Activated CD4-positive, CD25-positive, alpha-beta regulatory T cell (primary cell): Measurements from ENCODE around the gene CREG1.
"Not testable (repeated sequence)": the region's sequence is repeated elsewhere in the genome, so short reads cannot be mapped to it uniquely, and the experiment has no call there.

Source experiments
- DNase-seq, 4 experiments: peaks; one replicate each; lab custom pipeline; 2025; lab: John Stamatoyannopoulos, UW

Gene CREG1

GRCh38 chr1:167553136-167554027 lies at the start of gene CREG1:
Gene CREG1 (minus strand): TSS chr1:167553762.
- peak; percentile 65 to 82 (median 78) for DNase-seq

GRCh38 chr1:167602840-167603239 lies 49.3 kb upstream of the CREG1 start:
- no peak for DNase-seq

DNA sequence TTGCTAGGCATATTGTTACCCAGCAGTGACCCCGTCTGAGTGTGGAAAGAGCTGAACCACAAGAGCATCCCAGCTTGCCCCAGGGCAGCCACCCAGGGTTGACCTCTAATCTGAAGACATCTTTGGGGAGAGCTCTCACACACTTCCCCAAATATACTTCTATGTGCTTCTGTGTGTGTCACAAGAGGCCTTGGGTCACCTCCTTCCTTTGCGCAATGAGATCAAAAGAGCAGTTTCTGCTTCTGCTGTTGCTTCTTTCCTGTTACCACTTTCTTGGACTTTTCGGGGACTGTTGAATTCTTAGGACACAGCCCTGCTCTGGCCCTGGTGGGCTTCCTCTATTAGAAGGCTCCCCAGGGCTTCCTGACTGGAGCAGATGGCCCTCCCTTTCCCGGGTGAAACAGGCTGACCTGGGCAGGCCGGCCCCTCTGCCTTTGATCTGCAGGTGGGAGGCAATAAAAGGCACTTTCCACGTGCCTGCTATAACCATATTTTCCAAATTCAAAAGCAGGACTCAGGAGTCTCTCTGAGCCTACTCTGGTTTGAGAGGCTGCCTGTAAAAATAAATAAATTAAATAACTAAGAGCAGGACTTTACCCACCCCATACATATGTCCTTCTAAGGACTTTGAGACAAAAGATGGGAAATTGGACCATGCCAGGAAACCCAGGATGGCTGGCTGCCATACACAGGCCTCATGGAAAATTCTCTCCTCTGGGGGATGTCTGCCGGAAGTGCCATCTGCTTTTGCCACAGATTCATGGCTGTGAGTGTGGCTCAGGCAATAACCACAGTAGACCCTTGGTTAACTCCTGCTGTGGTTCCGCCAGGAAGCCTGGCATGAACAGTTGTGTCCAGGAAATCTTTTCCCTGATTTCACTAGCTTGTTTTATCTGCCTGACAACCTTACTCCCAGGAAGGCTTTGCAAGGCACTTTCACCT lies 48.2 kb upstream of the CREG1 start:
- no peak for DNase-seq

GRCh38 chr1:167599957-167600581 lies 46.5 kb upstream of the CREG1 start:
- no peak for DNase-seq

DNA sequence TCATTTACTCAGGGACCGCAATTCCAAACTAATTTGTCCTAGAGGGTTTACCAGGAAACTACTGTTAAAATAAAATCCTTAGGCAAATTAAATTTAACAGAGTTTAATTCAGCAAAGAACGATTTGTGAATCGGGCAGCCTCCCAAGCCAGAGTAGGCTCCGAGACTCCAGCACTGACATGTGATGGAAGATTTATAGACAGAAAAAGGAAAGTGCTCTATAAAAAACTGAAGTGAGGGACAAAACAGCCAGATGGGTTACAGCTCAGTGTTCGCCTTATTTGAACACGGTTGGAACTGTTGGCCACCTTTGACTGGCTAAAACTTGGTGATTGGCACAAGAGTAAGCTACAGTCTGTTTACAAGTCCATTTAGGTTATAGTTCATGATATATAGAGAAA lies 41.3 kb upstream of the CREG1 start:
- DNase-seq: no peak

- no peak for DNase-seq
These were observed 40.3 kb upstream of the CREG1 start for GRCh38 chr1:167593860-167594259.

DNA sequence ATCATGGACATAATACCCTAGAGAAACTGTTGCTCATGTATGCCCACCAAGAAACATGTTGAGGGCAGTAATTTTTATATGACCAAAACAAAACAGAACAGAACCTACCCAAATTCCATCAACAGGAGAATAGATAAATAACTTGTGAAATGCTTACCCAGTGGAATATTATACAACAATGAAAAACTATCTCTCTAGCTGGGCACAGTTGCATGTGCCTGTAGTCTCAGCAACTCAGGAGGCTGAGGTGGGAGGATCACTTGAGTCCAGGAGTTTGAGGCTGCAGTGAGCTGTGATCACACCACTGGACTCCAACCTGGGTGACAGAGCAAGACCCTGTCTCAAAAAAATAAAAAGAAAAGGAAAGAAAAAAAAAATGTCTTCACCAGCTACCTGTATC lies 38.9 kb upstream of the CREG1 start:
- no peak for DNase-seq

- DNase-seq: no peak
These were observed 34.8 kb upstream of the CREG1 start for GRCh38 chr1:167588361-167588760.

DNA sequence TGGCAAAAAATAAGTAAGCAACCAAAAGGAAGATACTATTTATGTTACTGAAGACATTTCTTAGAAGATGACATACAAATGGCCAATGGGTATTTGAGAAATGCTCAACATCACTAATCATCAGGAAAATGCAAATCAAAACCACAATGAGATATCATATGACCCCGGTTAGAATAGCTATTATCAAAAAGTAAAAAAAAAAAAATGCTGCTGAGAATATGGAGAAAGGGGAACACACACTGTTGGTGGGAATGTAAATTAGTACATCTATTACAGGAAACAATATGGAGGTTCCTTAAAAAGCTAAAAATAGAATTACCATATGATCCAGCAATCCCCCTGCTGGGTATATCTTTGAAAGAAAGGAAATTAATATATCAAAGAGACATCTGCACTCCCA lies 34.3 kb upstream of the CREG1 start:
- DNase-seq: no peak

DNA sequence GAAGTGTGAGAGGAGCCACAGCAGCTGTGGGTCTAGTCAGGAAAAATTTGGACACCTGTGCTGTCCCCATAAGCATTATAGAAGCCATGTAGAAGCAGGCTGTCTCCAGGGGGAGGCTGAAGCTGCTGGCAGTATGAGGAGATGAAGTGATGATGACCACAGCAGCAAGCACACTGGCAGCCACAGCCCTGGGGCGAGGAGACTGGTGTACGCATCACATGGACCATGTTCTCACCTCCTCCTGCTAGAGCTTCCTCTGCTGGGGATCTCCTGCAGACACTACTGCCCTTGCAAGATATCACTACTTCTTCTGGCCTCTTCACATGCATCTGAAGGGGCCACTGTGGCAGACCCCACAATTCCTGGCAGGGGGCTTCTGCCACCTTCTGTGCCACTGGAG lies 33.8 kb upstream of the CREG1 start:
- no peak for DNase-seq

DNA sequence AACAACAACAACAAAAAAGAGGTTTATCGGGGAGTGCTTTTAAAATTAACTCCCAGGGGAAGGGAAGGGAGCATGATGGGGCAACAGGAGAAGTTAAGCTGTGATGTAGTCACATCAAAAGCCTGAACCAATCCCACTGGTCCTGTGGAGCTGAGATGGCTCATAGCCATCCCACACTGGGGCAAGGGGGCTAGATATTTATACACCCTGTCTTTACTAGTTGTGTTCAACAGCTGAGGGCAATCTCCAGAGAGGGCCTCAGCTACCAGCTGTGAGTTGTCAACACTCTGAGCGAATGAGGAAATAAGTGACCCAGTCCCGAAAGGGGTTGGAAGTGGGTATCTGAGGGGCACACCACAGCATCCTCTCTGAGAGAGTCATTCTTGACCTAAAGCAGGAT lies 31.0 kb upstream of the CREG1 start:
- DNase-seq: no peak

- DNase-seq: no peak
These were observed 29.2 kb upstream of the CREG1 start for GRCh38 chr1:167582722-167583121.

GRCh38 chr1:167582064-167582463 lies 28.5 kb upstream of the CREG1 start:
- no peak for DNase-seq

- DNase-seq: no peak
These were observed 26.4 kb upstream of the CREG1 start for GRCh38 chr1:167579986-167580385.

DNA sequence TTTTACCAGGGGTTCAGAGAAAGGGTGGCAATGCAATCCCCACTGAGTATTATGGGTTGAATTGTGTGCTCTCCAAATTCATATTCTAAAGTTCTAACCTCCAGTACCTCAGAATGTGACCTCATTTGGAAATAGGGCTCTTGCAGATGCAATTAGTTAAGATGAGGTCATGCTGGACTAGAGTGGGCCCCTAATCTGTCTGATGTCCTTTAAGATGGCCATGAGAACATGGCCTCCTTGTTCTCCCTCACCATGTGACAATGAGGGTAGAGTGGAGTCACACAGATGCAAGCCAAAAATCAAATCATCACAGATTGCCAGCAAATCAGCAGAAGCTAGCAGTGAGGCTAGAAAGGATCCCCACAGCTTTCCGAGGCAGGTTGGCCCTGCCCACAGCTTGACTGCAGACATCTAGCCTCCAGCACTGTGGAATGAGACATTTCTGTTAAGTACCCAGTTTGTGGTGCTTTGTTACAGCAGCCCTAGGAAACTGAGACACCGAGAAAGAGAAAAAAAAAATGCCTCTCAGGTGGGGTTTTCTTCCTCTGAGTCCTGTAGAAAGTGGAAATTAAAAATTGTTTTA lies 25.5 kb upstream of the CREG1 start:
- DNase-seq: no peak

GRCh38 chr1:167575649-167576048 lies 22.1 kb upstream of the CREG1 start:
- DNase-seq: no peak

DNA sequence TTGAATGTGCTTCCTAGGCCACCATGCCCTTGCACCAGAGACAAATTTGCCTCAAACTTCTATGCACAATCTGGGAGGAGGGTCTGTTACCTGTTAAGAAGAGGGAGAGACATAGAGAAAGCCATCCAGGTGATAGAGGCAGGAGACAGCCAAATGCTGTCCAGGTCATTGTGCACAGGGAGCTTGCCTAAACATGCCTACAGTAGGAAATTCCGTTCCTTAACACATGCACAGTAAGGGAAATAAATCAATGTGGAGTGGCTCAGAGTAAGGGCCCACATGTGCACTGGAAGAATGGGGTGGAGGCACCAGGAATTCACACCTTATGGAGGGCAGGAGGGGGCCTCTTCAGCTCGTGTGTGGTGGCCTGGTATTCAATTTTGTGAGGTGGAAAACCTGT lies 19.5 kb upstream of the CREG1 start:
- DNase-seq: no peak

DNA sequence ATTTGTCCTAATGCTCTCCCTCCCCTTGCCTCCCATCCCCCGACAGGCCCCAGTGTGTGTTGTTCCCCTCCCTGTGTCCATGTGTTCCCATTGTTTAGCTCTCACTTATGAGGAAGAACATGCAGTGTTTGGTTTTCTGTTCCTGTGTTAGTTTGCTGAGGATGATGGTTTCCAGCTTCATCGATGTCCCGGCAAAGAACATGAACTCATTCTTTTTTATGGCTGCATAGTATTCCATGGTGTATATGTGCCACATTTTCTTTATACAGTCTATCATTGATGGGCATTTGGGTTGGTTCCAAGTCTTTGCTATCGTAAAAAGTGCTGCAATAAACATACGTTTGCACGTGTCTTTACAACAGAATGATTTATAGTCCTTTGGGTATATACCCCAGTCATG lies 17.1 kb upstream of the CREG1 start:
- DNase-seq: not testable (repeated sequence)

DNA sequence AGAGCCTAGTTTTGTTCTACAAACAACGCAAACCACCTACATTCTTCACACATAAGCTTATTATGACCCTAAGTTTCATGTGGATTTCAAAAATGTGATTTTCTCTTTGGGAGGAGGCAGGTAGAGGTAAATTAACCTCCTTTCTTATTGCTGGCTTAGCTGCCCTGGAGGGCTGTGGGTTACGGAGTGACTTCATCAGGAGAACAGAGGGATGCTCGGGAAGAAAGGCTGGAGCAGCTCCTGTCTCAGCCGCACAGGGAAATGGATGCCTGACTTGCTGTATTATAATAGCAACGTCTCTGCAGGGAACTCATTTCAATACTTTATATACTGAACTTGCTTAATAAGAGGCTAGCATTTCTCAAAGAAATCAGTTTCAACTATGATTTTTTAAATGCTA lies 14.1 kb upstream of the CREG1 start:
- no peak for DNase-seq

GRCh38 chr1:167566766-167567165 lies 13.2 kb upstream of the CREG1 start:
- no peak for DNase-seq

DNA sequence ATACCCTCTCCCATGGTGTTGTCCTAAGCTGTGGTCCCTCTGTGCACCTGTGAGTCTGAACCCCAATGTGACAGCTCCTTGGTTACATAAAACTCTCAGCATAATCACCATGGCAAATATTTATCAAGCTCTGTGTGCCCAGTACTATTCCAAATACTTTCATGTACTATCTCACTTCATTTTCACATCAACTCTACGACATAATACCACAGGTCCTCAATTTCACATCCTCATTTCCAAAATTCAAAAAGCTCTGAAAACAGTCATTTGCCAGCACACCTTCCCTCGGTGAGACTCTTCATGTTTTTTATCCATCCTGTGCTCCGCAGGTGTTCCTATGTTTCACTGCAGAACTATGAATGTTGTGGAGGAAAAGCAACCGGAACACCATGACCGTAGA lies 12.4 kb upstream of the CREG1 start:
- DNase-seq: no peak

DNA sequence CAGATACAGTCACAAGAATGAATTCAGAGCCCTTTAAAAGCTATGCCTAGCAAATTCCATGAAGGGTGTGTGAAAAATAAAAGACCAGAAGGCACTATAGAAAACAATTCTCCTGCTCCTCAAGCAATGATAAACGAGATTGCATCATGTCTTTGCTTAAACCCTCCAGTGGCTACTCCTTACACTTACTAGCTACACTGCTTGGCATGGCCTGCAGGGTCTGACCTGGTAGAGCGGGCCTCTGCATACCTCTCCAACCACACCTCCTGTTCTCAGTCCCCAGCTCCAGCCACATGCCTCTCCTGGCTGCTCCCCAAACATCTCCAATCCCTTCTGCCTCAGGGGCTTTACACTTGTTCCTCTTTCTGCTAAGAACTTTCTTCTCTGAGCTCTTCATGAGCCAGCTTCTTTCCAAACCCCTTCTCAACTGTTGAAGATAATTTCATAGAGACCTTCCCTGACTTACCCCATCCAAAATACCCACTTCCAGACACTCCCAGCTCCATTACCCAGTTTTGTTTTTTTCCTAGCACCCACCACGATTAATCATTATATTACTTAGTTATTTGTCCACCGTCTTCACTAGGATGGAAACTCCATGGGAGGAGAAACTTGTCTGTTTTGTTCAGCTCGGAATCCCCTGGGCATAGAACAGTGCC lies 11.2 kb upstream of the CREG1 start:
- DNase-seq: no peak
